ENCODE data around the gene TNFRSF11A.

DNA sequence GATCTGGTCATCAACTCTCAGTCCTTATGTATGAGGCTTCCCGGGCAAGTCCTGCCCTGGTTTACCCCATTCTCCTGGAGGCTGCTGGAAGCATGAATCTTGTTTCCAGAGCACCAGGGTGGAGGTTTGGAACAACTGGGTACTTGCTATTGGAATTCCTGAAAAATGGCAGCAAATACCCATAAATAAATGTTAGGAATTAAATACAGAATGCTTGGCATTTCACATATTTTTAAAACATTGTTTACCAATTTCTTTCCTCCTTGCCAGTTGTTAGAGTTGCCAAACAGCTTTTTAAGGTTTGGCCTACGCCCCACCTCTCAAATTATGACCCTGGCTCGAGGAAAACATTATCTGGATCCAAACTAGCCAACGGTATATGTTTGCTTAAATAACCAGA lies 107.1 kb downstream of the TNFRSF11A start:
- TF ChIP-seq EP300 (IDR thresholded peaks at IDR 0.05) (no peak), POLR2A (IDR thresholded peaks at IDR 0.05) (no peak), POLR2AphosphoS5 (IDR thresholded peaks at IDR 0.05) (no peak)
- TF ChIP-seq, protein P1, sequence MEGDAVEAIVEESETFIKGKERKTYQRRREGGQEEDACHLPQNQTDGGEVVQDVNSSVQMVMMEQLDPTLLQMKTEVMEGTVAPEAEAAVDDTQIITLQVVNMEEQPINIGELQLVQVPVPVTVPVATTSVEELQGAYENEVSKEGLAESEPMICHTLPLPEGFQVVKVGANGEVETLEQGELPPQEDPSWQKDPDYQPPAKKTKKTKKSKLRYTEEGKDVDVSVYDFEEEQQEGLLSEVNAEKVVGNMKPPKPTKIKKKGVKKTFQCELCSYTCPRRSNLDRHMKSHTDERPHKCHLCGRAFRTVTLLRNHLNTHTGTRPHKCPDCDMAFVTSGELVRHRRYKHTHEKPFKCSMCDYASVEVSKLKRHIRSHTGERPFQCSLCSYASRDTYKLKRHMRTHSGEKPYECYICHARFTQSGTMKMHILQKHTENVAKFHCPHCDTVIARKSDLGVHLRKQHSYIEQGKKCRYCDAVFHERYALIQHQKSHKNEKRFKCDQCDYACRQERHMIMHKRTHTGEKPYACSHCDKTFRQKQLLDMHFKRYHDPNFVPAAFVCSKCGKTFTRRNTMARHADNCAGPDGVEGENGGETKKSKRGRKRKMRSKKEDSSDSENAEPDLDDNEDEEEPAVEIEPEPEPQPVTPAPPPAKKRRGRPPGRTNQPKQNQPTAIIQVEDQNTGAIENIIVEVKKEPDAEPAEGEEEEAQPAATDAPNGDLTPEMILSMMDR (IDR thresholded peaks at IDR 0.05): no peak
